GM13976 (cell line): ENCODE results near the gene SYTL5.

Experiments used
- DNase-seq: peaks from one replicate; pipeline ENCODE4 v3.0.0; 2012; ENCODE audit warnings: low spot score
- CTCF ChIP-seq: IDR thresholded peaks from 2 replicates; pipeline ENCODE4 v1.5.1; 2012; ENCODE audit warnings: borderline replicate concordance, mild to moderate bottlenecking; ENCODE audit not compliant: insufficient read depth; ENCODE audit errors: extremely low read depth, missing control alignments, control extremely low read depth
- in situ Hi-C: fragments of 300-500 bp; cut with MboI; formaldehyde crosslinking; loops from one replicate; pipeline ENCODE4 v1.12.0; 2022; ENCODE audit warnings: low sequenced_read_pairs, mixed read lengths, inconsistent platforms; ENCODE audit not compliant: unreplicated experiment

Gene SYTL5

GRCh38 chrX:38044701-38045100, 38.3 kb downstream of the SYTL5 start:
- in situ Hi-C loops: no loop called here
- TF ChIP-seq CTCF: no peak
- no peak for DNase-seq

DNA sequence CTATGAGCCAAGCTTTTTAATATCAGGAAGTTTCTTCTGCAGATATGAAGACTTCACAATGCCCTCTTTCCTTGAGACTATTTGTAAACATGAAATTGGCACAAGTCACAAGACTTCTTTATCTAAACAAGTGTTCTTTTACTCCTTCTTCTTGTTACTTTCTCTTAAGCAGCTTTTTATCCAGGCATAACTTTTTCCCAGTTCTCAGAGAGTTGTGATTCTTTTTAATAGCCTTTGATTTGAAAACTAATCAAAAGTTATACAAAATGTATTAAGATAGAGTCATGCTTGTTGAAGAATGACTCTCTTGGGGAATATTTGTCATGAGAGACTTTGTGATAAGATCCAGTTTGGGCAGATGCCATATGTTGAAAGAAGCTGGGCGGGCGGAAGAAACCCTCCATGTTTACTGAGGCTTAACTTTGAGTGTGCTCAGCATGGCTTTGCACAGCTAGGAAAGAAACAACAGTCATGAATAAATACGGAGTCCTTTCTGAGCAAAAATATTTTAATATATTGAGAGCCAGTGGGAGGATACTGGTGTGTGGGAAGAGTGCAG, 39.3 kb downstream of the SYTL5 start:
- in situ Hi-C loops: no loop called here
- DNase-seq: no peak
- no peak for TF ChIP-seq CTCF

GRCh38 chrX:38048886-38049285, 42.5 kb downstream of the SYTL5 start:
- TF ChIP-seq CTCF: no peak
- no peak for DNase-seq
- in situ Hi-C loops: no loop called here

GRCh38 chrX:38050806-38051205, 44.5 kb downstream of the SYTL5 start:
- no peak for TF ChIP-seq CTCF
- in situ Hi-C loops: loop anchor here (25.0 kb wide), 1 partner anchor 111 kb away; no protein-coding TSS in a partner anchor
- no peak for DNase-seq

- no peak for TF ChIP-seq CTCF
- in situ Hi-C loops: loop anchor here (25.0 kb wide), 1 partner anchor 110 kb away; no protein-coding TSS in a partner anchor
- no peak for DNase-seq
Measured at GRCh38 chrX:38052096-38052495, 45.7 kb downstream of the SYTL5 start.

DNA sequence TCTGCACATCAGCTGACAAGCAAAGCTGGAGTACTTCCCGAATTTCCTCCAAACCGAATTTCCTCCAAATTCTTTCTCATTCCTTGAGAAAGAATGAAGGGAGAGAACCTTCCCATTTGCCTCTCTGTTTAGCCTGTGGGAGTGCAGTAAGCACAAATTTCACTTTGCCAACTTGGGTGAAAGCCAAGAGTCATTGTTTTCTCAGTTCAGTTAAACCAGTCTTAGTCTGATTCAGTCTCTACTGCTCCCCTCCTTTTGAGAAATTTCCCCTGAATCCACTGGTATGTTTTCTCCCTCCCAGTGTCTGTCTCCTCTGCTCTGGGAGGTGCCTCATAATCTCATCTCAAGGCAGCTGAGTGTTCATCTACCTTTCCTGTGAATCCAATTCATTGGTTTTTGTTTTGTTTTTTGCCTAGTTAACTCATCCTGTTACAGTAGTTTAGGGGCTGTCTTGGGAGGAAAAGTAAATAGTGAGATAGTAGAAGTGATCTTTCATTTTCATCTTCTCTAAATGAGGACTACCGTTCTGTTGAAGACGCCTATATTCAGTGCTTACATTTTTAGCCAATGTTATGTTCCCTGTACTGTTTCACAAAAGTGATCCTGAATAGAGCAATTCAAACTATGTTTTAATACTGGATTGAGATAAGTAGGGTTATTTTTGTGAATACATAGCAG, 49.0 kb downstream of the SYTL5 start:
- TF ChIP-seq CTCF: no peak
- in situ Hi-C loops: loop anchor here (25.0 kb wide), 1 partner anchor 107 kb away; no protein-coding TSS in a partner anchor
- DNase-seq: no peak
